Loucy (cell line): ENCODE measurements around the gene GPR39.

Experiments
- H2AFZ ChIP-seq: fragments of 200-600 bp; sonication (generic); 2 replicates; pipeline ENCODE4 v1.6.0; 2016; ENCODE audit warnings: antibody characterized with exemption, mild to moderate bottlenecking, low read length, moderate library complexity
- H3F3A ChIP-seq: fragments of 200-600 bp; 2 replicates; pipeline ENCODE4 v1.6.0; 2016; ENCODE audit warnings: antibody characterized with exemption, low read depth, mild to moderate bottlenecking
- H3K27me3 ChIP-seq: fragments of 200-600 bp; sonication (generic); 2 replicates; pipeline ENCODE4 v1.6.1; 2014; ENCODE audit warnings: low read length, mild to moderate bottlenecking; ENCODE audit not compliant: insufficient read depth, poor library complexity, severe bottlenecking
- H3K36me3 ChIP-seq: fragments of 200-600 bp; sonication (generic); 2 replicates; pipeline ENCODE4 v1.6.1; 2016; ENCODE audit warnings: low read length; ENCODE audit not compliant: insufficient read depth
- H3K4me1 ChIP-seq: fragments of 200-600 bp; sonication (generic); 2 replicates; pipeline ENCODE4 v1.5.1; 2014; ENCODE audit warnings: low read length, mild to moderate bottlenecking; ENCODE audit not compliant: insufficient read depth, poor library complexity, severe bottlenecking
- H3K4me2 ChIP-seq: fragments of 200-600 bp; sonication (generic); 2 replicates; pipeline ENCODE4 v1.6.0; 2014; ENCODE audit warnings: antibody characterized with exemption, low read length, low read depth, mild to moderate bottlenecking; ENCODE audit not compliant: poor library complexity, severe bottlenecking
- H3K4me3 ChIP-seq: fragments of 200-600 bp; sonication (generic); 2 replicates; pipeline ENCODE4 v1.5.1; 2014; ENCODE audit warnings: low read length, mild to moderate bottlenecking, mixed read lengths; ENCODE audit not compliant: poor library complexity, severe bottlenecking
- H3K79me2 ChIP-seq: fragments of 200-600 bp; sonication (generic); 2 replicates; pipeline ENCODE4 v1.6.1; 2014; ENCODE audit warnings: low read length; ENCODE audit not compliant: insufficient read depth
- H3K9ac ChIP-seq: fragments of 200-600 bp; sonication (generic); 2 replicates; pipeline ENCODE4 v1.6.0; 2014; ENCODE audit warnings: mild to moderate bottlenecking, low read depth, low read length, moderate library complexity; ENCODE audit not compliant: poor library complexity, severe bottlenecking
- H3K9me2 ChIP-seq: fragments of 200-600 bp; sonication (generic); replicated peaks from 2 replicates; pipeline ENCODE4 v1.6.1; 2016; ENCODE audit warnings: low read depth, low read length, mixed read lengths
- H3K9me3 ChIP-seq: fragments of 200-600 bp; sonication (generic); 2 replicates; pipeline ENCODE4 v1.6.1; 2014; ENCODE audit warnings: mild to moderate bottlenecking, antibody characterized with exemption, low read length, low read depth; ENCODE audit not compliant: insufficient read depth
- H4K20me1 ChIP-seq: fragments of 200-600 bp; sonication (generic); 2 replicates; pipeline ENCODE4 v1.6.0; 2014; ENCODE audit warnings: antibody characterized with exemption, low read length, mild to moderate bottlenecking; ENCODE audit not compliant: insufficient read depth, poor library complexity, severe bottlenecking
- CTCF ChIP-seq: fragments of 200-600 bp; sonication (generic); conservative IDR thresholded peaks from 2 replicates; pipeline ENCODE4 v1.5.1; 2014; ENCODE audit warnings: mild to moderate bottlenecking, antibody characterized with exemption, low read length
- EZH2phosphoT487 ChIP-seq: fragments of 200-600 bp; IDR thresholded peaks from 2 replicates; pipeline ENCODE4 v1.6.1; 2018; ENCODE audit warnings: antibody characterized with exemption, mild to moderate bottlenecking, moderate library complexity, borderline replicate concordance

The GPR39 gene

GRCh38 chr2:132562245-132562644, 145.6 kb downstream of the GPR39 start:
- Histone ChIP-seq H3K79me2 (no peaks in the 10 kb centered on the region), H3K4me1 (no peaks in the 10 kb centered on the region), H3K9ac (no peak overlapping the region), H3K4me2 (no peak overlapping the region), H2AFZ (no peak overlapping the region), H4K20me1 (no peaks in the 10 kb centered on the region), H3F3A (no peaks in the 10 kb centered on the region), H3K27me3 (no peaks in the 10 kb centered on the region), H3K36me3 (no peaks in the 10 kb centered on the region), H3K9me3 (no peaks in the 10 kb centered on the region), H3K9me2 (no peaks in the 10 kb centered on the region), H3K4me3 (no peak overlapping the region)
- TF ChIP-seq CTCF: no peak
- TF ChIP-seq EZH2phosphoT487: no peak

GRCh38 chr2:132564065-132564464, 147.5 kb downstream of the GPR39 start:
- no peaks in the 10 kb centered on the region for H3K9me3 ChIP-seq
- no peaks in the 10 kb centered on the region for H4K20me1 ChIP-seq
- H3K27me3 ChIP-seq: no peaks in the 10 kb centered on the region
- no peak overlapping the region for H2AFZ ChIP-seq
- H3K79me2 ChIP-seq: no peaks in the 10 kb centered on the region
- H3K4me3 ChIP-seq: no peak overlapping the region
- no peak for TF ChIP-seq EZH2phosphoT487
- no peak for TF ChIP-seq CTCF
- H3K36me3 ChIP-seq: no peaks in the 10 kb centered on the region
- no peaks in the 10 kb centered on the region for H3K4me1 ChIP-seq
- H3K9me2 ChIP-seq: no peaks in the 10 kb centered on the region
- H3K9ac ChIP-seq: no peak overlapping the region
- H3F3A ChIP-seq: no peaks in the 10 kb centered on the region
- no peak overlapping the region for H3K4me2 ChIP-seq

- Histone ChIP-seq H3K27me3 (no peaks in the 10 kb centered on the region), H3K79me2 (no peaks in the 10 kb centered on the region), H3K9ac (no peak overlapping the region), H3K4me1 (no peaks in the 10 kb centered on the region), H2AFZ (no peak overlapping the region), H3K36me3 (no peaks in the 10 kb centered on the region), H3K4me3 (no peak overlapping the region), H3F3A (no peaks in the 10 kb centered on the region), H3K9me3 (no peaks in the 10 kb centered on the region), H3K9me2 (no peaks in the 10 kb centered on the region), H3K4me2 (no peak overlapping the region), H4K20me1 (no peaks in the 10 kb centered on the region)
- TF ChIP-seq EZH2phosphoT487 (no peak), CTCF (no peak)
Measured at GRCh38 chr2:132566379-132566778, 149.8 kb downstream of the GPR39 start.
